GM19193 (cell line): ENCODE data around the gene PNLIPRP2.

Experiments
- POLR2A ChIP-seq: IDR thresholded peaks from 4 replicates; pipeline ENCODE4 v1.6.1; 2011; ENCODE audit not compliant: insufficient read depth, insufficient read length; ENCODE audit errors: extremely low read depth

The PNLIPRP2 gene

DNA sequence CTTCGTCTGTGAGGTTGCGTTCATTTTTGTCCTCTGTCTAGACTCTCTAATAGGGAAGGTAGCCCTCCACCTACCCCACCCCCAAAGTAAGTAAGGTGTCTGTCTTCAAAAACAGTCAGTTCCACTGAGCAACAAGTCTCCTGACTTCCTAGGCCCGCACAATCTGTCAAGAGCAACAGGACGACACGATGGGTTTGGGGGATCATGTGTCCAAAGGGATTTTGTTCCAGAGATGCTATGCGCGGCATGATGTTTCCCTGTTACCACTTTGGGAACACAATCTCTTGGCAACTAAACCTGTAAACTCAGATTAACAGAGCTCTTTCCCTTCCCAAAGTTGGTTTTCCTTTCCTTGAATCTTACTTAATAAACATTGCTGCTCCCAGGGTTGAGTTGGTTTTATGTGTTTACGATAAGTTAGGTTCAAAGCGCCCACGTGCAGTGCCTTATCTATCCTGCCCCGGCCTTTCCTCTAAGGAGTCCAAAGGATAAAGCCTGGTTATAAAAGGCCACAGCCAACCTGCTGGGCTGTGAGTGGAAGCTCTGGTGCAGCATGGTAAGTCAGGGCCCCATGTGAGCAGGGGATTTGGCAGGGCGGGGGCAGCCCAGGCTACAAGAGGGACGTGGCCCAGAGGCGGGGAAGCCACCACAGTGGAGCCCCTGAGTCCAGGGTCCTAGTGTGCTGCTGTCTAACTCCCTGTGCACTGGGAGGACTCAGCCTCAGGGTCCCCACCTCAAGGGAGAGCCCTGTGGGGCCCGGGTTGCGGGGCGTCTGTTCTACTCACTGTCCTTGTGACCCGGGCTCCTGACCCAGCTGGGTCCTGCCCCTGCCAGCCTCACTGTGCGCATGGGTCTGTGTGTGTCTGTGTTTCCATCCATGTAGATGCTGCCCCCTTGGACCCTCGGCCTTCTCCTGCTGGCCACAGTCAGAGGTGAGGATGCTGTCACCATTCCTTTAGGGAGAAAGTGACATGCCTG is at the start of gene PNLIPRP2:
TSS of gene PNLIPRP2 (plus strand) at position 531 of the 978 bp plus-strand sequence.
- TF ChIP-seq POLR2A, result no peak

DNA sequence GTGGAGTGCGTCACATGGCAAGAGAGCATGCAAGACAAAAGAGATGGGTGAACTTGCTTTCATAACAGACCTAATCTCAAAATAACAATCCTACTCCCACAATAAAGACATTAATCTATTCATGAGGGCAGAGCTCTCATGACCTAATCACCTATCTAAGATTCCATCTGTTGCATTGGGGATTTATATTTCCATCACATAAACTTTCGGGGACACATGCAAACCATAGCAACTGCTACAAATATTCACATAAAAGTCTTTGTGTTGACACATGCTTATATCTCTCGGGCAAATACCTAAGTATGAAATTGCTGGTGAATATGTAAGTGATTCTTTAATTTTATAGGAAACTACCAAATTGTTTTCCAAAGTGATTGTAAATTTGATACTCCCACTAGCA is 46.0 kb upstream of the PNLIPRP2 start:
- no peak for TF ChIP-seq POLR2A

DNA sequence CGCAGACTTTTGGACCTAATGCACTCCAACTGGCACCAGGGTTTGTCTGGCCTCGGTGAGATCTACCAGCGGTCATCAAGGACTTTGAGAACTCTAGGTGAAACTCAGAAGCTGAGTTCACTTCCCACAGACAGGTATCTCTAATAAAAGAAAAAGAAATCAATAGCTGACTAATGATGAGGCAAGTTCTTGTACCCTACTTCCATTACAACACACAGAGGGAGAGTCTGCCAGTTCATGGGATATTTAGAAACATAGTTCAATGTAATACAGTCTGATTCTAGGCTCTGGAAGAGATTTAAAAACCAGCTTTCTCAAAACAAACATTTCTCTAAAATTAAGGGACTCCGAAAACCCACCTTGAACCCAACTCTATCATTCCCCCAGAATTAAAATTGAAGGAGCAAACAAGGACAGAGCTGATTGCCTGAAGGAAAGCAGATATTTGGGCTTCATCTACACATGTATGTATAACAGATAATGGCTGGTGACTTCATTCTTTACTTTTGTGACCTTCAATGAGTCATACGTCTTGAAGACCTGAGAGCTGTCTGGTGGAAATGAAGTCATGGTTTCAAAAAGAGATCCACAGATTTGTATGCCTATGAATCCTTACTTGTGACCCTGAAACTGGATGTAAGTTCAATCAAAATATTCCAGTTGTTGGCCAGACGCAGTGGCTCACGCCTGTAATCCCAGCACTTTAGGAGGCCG is 32.7 kb upstream of the PNLIPRP2 start:
- TF ChIP-seq POLR2A, result no peak

DNA sequence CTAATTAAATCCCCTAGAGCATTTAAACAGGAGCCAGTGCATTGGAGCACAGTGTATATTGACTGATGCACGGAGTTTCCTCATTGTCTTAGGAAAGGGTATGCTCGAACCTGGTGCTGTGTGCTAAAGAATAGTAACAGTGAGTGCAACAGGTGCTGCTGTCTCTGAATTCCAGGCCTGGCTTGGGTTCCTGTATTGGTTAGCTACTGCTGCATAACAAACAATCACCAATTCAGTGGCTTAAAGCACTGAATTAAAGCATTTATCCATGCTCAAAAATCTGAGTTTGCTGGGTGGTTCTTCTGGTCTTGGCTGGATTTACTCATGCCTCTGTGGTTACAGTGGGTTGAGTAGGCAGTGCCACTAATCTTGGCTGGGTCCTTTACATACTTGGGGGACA is 31.8 kb upstream of the PNLIPRP2 start:
- TF ChIP-seq POLR2A, result no peak

DNA sequence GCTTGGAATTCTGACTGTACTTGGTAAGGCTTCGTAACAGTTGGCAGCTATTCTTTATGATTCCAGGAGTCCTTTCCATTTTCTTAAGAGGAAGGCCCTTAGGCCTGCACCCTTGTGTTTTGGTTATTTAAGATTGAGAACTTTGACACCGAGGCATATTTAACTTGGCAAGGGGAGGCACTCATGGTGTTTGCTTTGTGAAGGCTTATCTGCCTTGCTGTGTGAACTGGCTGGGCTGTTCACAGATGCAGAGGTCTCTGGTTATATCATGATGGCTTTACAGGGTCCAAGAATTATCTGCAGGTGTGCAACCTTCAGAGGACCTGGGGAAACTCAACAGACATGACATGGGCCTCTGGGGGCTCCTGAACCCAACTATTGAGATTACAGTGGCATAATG is 30.8 kb upstream of the PNLIPRP2 start:
- TF ChIP-seq POLR2A, result no peak

DNA sequence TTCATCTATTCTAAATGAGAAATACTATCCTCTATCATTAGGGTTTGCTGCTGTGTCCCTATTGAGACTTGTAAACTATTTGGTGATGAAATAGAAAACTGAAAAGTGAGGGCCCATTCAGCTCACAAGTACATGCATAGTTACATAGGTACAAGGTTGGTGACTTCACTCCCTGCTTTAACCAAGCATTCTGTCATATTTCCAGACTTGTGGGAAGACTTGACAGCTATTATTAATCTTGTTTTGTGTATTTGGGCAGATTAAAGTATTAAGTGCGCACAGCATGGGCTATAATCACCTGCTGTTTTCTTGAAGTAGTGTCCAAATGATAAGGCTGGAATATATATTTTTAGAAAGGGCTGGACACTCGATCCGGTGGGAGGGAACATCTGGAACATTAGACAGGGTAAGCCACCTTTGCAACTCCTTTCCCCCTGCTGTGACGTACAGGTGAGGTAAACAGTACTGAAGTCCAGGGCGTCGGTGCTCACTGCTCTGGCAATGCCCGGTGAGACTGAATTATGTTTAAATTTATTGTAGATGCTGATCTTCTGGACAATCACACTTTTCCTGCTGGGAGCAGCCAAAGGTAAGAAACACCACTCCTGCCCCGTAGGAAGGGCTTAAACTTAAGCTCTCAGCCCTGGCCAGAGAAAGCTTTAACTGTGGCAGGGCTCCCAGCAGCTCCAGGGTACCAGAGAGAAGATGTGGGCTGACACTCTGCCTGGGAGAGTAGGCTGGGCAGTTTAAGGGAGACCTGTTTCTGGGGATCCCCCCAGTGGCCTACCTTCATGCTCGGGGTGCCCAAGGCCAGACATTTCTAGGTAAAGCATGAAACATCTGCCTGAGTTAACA is 29.9 kb upstream of the PNLIPRP2 start, which contains the start of gene PNLIPRP1:
TSS of gene PNLIPRP1 (plus strand) at position 370 of the 855 bp plus-strand sequence. CDS start at position 541, 171 bp downstream.
- TF ChIP-seq POLR2A, result no peak

DNA sequence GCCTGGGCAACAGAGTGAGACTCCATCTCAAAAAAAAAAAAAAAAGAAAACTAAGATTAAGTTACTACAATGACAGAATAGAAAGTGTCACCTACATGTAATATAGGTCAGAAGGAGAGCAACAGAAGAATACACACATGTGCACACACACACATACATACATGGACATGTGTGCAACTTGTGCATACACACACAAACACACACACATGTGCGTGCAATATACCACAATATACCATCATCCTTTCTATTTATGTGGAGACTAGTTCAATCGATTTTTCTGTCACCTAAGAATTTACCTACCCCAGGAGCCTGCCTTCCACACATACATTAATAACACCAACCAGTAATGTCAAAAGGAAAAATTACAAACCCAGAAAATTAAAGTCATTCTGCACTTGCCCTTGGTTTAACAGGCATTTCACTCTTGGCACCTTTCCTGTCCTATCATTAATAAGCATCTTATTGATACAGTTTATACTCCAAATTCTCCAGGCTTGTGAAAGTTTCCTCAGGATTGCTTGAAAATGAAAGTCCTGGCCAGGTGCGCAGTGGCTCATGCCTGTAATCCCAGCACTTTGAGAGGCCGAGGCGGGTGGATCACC is 27.5 kb upstream of the PNLIPRP2 start:
- no peak for TF ChIP-seq POLR2A

DNA sequence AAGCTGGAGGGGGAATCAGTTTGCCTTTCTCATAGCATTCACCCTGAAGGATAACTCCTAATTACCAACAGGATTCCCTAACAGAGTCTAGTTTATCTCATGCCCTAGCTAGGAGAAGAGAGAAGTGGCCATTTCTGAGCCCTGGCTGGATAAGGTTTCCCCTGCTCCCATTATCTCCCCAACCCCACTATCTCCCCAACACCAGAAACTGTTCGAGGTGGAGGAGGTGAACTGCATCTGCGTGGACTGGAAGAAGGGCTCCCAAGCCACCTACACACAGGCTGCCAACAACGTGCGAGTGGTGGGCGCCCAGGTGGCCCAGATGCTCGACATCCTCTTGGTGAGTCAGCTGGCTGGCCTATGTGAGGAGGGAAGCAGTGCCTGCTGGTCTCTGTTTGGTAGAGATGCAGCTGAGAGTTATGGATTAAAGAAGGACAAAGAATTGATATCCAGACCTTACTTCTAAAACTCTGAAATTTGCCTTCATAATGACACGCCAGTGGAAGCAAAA is 26.2 kb upstream of the PNLIPRP2 start:
- TF ChIP-seq POLR2A, result no peak

DNA sequence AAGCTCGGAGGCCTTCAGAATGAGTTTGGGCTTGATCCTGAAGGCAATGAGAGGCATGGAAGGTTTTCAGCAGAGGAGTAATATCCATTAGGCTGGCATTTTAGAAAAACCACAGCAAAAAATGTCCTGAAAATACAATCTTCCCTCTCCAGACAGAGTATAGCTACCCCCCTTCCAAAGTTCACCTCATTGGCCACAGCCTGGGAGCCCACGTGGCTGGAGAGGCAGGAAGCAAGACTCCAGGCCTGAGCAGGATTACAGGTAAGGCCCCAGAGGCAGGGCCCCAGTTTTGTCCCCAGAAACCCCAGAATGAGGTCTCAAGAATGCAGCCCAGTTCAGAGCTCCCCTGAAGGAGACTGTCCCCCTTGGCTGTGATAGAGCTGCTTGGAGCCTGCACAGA is 24.7 kb upstream of the PNLIPRP2 start:
- no peak for TF ChIP-seq POLR2A

DNA sequence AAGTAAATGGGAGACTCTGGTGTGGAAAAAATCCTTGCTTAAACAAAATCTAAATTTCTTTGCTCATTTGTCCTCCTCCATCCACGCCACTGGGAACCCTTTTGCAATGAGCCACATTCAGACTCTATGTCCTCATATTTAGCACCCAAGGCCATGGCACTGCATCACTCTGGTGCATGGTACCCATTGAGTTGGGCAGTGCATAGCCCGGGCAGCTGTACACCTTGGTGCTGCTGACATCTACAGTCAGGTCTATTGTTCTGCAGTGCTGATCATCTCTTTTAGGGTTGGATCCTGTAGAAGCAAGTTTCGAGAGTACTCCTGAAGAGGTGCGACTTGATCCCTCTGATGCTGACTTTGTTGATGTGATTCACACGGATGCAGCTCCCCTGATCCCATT is 23.2 kb upstream of the PNLIPRP2 start:
- TF ChIP-seq POLR2A, result no peak

DNA sequence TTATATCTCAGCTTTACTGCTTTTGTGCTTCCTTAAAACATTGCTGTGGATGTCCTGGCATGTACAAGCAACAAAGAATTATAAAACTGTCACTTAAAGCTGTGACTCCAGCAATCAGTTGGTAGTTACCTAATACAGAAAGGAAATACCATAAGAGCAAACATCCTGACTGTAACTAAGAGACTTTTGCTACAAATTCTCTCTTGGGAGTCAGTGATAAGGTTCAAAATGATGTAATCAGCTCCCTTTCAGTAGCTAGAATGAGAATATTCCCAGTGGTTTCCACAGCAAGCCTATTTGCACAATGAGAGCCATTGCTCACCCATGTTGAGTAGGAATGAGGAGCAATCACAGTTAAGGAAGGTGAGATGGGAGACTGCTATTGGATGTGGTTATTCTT is 22.4 kb upstream of the PNLIPRP2 start:
- TF ChIP-seq POLR2A, result no peak

DNA sequence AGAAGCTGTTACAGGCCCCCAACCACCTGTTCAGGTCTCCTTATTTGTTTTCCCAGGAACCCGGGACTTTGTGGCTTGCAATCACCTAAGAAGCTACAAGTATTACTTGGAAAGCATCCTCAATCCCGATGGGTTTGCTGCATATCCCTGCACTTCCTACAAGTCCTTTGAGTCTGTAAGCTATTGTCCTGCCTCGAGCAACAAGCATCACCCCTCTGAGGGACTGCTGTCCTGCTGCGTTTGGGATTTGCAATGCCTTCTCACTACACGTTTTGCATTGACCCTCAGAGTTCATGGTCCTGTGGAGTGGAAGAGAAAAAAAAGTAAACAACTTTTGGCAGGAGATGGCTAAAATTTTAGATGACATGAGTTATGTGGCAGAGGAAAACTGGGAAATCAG is 20.8 kb upstream of the PNLIPRP2 start:
- no peak for TF ChIP-seq POLR2A

DNA sequence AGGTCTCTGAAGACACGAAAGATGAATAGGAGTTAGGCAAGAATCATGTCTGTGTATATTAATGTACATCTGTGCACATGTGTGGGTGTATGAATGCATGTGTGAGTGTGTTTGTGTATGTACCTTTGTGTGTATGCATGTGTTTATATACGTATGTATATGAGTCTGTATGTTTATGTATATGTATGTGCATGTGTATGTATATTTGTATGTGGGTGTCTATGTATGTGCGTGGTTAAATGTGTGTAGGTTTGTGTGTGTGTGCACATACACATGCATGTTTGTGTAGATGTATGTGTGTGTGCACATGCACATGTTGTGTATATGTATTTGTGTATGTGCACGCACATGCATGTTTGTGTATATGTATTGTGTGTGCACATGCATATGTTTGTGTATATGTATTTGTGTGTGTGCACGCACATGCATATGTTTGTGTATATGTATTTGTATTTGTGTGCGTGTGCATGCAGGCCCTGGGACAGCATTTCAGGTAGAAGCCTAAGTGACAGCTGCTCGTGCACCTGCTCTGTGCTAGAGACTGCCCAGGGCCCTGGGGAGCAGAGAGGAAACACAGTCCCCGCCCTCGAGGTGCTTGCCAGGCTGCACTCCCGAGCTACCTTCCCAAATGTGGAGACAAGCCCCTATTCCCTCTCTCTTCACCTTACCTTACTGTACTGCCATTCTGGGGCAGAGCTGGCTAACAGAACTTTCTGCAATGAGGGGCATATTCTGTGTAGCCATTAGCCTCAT is 17.9 kb upstream of the PNLIPRP2 start:
- no peak for TF ChIP-seq POLR2A
